AML-193 (cell line): ENCODE results near the gene DOCK4.

Experiments used
- DNase-seq, 2 experiments: peaks; one replicate each; lab custom pipeline; 2025; lab: John Stamatoyannopoulos, UW

Gene DOCK4

DNA sequence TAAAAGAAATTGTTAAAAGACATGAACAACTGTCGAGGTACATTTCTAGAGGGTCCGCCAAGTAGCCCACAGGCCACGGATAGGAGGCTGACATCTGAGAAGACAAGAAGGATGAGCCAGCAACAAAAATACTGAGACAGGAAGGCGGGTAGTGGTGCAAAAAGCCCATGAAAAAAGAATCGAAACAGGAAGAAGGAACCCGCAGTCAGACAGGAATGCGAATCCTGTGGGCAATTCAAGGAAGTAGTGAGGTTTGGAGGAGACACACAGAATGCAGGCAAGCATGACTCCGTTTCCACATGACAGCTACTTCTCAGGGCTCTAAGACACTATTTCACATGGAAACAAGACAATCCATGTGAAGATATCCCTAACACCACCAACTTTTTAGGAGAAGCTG is 125.2 kb downstream of the DOCK4 start:
- DNase-seq: peak; percentile 51 to 64

DNA sequence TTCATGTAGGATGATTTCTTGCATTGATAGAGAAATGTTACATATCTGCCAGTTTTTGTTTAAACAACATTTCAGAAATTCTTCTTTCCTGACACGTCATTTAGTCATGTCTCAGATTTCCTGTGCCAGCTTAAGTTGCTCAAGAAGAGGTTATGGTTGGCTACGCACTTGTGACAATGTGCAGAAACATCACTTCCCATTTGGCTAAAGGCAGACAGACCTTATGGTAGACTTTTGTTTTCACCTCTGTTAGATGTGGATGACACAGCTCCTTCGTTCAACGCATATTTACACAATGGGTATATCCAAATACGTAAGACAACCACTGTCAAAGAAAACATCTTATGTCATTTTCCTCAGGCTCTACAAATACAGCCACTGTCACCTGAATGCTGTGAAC is 125.8 kb downstream of the DOCK4 start:
- peak; percentile 88 to 94 for DNase-seq

DNA sequence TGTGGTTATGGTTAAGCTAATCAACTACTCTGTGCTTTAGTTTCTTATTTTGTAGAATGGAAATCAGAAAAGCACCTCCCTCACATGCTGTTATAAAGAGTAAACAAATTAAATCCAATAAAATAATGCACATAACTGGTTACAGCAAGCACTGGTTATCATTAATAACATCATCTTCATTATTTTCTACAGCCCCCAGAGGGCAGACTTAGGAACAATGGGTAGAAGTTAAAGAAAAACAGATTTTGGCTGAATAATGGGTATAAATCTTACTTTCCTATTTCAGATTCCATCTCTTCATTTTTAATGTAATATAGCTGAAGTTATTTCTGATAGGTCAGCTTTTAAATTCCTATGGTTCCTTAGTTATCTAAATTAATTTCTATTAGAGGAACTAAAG is 126.5 kb downstream of the DOCK4 start:
- DNase-seq: peak; percentile 12

DNA sequence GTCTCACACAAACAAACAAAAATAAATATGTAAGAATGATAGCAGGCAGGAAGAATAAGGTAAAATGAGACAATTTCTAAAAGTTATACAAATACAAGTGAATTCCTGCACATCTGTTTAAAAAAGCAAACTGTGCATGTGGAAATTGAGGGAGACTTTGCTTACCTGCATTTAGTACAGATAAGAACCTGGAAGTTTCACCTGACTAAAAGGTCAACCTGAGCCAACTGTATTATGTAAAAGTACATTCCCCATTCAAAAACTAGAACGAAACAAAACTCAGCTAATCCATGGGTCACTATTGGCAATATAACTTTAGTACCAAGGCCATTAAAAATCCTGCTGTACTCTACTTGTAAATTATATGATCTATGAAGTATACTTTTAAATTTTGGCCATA is 127.1 kb downstream of the DOCK4 start:
- no peak for DNase-seq

DNA sequence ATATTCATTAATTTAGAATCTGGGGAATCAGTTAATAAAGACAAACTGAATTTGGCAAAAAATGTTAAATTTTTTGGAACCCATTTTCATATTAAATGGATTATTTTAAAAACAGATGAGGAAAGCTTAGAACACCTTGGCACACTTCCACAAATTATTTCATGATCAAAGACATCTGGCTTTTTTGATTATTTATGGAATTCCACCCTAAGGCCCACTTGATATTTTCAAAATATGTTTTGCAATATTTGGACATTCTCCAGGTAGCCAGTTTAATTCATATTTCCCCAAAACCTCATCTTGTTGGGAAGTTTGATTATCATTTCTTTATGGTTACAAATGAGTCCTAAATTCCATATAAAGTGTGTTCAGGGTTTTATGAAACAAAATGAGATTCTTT is 129.9 kb downstream of the DOCK4 start:
- DNase-seq: no peak

DNA sequence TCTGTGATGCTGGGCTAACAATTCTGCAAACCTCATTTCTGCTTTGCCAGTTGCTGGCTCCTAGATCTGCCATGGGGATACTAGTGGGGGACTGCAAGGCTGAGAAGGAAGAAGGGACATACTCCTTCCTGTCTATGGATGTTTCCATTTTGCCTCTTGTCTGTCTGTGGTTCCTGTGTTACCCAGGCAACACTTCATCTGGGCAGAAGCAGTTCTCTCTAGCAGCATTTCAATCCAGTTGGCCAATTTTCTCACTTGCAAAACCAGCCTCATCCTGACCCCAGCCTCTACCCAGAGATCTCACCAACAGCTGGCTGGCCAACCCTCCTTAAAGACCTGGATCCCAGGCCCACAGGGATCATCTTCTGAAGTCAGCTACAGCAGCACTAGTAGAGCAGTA is 131.7 kb downstream of the DOCK4 start:
- no peak for DNase-seq

DNA sequence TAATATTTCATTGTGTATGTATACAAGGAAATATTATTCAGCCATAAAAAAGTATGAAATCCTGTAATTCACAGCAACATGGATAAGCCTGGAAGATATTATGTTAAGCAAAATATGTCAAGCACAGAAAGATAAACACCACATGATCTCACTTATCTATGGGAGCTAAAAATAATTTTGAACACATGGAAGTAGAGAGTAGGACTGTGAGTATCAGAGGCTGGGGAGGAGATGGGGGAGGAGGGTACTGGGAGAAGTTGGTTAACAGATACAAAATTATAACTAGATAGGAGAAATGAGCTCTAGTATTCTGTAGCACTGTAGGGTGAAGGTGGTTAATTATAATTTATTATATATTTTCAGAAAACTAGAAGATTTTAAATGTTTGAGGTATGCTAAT is 132.7 kb downstream of the DOCK4 start:
- no peak for DNase-seq

DNA sequence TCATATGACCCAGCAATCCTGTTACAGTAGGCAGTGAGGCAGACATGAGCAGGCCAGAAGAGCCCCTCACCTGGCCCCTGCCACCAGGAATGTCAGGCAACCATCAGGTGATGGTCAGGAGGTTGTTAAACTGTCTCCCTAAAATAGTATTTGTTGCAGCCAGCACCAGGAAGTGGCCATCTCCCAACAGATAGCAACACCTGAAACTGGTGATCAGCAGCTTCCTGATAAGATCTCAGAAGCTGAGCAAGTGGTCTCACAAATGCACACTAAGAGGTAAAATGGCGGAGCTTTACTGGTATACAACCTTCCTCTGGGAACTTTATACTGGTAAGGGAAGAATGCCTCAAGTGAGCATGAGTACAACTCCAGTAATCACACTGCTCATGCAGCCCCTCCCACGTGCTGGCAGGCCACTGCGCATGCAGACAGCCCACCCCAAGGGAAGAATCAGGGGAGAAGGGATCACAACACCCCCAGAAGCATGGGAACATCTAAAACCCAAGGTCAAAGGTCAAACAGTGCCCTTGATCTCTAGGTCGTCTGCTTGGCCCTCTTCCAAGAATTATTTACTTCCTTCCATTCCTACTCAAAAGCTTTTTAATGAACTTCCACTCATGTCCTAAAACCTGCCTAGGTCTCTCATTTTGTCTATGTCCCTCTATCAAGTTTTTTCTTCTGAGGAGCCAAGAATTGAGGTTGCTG is 133.5 kb downstream of the DOCK4 start:
- DNase-seq: no peak

DNA sequence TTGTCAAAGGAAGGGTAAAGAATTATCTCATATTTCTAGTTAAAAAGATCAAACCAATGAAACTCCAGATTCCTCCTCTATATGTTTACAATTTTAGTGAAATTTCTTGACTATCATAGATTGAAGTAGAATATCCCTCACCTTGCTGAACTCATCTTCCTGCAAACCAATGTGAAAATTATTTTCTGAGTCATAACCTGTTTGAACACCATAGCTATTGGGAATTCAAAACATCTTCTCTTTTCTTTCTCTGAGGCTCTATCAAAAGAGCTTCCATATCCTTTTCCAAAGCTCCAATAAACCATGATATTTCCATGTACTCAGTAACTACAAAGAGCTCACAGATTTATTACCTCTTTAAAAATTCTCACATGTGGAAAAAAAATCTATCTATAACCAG is 134.3 kb downstream of the DOCK4 start:
- no peak for DNase-seq

DNA sequence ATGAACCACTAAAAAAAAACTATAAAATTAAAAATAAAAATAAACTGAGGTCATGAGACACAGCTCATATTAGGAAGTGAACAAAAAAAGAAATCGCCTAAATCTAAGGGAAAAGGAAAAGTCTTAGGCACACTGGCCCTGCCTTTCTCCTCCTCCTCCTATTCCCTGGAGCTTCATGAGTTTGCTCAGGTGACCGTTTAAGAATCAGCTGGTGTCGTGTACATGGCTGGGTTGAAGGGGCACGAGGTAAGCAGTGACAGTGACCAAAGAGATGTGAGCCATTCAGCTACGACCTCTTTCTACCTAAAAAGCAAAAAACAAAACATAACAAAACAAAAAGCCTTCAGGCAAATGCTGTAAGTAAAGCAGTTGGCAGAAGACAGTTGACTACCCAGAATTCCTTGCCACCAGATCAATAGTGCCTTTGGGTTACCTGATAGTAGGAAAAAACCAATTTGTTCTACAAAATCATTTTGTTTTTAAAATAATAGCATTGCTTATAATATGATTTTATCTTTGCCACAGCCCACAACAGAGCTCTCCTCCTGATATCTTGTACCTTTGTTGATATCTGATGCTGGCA is 135.4 kb downstream of the DOCK4 start:
- no peak for DNase-seq

DNA sequence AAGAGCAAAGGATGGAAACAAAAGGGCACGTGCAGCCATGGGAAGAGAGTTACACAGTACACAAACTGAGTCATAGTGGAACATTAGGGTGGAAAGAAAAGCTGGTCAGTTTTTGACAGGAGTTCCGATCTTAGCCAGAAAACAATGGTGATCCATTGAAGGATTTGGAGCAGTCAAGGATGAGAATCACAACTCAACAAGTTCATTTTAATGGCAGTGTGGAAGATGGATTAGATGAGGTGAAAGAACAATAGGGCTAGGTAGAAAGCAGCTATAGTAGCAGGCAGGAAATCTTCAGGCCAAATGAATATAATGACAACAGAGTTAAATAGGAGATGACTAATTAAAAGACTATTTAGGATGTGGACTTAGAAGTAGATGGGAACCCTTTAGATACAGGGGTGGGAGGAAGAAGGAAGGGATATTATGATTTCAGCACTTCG is 136.3 kb downstream of the DOCK4 start:
- no peak for DNase-seq

DNA sequence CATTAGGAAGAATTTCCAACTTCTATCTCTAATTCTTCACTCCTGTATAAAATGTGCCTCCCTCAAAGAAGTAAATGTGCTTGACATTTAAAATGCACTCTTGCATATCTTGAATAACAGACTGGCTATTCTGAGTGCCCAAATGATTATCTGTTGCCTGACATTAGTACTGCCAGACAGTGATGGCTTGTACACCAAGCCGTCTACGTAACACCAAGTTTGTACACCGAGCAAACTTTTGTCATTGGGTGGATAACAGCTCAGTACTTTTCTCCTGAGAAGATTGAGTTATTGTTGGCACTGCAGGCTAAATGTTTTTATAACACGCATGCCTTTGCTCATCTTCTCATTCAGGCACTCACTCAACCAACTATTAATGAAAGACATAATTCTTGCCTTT is 137.2 kb downstream of the DOCK4 start:
- DNase-seq: no peak

DNA sequence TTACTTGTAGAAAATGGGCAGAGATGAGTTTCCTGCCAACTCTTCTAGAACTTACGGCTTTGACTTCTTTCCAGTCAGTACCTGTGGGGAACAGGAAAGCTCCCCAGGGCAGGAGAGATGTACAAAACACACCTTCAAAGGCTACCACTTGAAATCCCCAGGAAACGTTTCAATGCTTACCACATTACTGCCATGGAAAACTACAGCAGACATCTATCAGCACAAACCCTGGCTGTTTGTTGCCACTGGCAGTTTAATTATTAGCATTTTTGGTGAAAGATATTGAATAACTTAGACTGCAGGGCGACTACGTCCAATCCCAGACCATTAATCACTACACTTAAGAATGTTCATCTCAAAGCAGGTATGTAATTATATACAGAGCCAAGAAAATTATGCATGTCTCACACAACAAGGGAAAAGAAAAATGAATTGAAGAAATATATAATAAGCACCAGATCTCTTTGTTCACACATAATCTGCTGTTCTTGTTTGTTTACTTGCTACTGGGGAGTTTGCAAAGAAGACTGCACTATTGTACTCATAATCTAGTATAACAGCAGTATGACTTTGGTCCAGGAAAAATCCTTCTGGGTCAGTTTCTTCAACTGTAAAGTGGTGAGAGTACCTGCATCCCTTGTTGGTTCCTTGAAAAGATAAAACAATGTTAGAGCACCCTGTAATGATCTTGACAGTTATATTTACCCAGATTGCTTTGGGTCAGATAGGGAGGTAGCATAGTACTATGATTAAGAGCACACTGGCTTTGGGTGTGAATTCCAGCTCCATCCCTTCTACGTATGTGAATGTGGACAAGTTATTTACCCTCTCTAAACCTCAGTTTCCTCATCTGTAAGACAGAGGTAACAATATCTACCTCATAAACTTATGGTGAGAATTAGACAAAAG is 138.3 kb downstream of the DOCK4 start:
- DNase-seq: no peak

DNA sequence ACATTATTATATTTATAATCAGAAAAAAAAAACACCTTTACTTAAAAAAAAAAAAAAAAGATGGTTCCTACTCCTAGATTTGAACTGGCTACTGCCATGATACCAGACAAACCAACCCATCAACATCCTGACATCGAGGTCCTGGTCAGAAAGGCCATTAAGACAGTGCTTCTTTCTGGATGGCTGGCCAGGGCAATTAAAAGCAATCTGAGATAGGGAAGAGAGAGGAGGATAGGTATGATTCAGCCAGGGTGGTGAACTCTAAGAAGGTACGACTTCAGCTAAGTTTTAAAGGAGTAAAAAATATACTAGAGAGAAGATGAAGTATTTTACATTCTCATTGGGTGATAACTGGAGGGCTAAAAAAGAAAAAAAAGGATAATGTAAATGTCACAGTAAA is 139.0 kb downstream of the DOCK4 start:
- no peak for DNase-seq

DNA sequence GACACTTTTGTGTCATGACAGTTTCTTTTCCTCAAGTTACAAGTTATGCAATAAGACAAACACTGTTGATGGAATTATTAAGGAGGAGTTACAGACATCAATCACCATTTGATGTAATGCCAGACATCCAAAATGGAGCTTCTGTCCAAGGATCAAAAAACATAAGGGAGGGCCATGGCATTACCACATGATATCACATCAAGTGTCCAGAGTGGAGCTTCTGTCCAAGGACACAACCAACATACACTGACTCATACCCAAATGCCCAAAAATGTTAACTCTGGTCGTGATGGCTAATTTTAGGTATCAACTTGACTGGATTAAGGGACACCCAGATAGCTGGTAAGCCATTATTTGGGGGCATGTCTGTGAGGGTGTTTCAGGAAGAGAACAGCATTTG is 140.4 kb downstream of the DOCK4 start:
- no peak for DNase-seq

DNA sequence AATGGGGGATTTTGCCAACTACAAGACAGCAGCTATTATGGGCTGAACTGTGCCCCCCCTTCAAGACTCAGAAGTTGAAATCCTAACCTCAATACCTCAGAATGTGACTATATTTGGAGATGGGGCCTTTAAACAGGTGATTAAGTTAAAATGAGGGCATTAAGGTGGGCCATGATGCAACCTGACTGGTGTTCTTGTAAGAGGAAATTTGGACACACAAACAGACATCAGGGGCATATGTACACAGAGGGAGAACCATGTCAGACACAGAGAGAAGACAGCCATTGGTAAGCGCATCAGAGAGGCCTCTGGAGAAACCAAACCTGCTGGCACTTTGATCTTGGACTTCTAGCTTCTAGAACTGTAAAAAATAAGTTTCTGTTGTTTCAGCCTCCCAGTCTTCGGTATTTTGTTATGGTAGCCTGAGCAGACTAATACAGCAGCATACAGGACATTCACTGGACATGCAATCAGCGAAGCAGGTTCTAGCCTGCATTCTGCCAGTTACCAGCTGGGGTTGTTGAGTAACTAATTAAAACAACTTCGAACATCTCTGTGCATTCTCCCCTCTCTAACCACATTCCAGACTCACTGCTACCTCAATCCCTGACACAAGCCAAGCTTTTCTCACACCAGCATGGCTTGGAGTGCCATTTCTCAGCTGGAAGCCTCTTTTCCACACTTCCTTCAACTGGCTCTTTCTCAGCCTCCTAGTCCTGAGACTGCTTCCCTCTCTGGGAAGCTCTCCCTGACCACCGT is 141.4 kb downstream of the DOCK4 start:
- DNase-seq: no peak

DNA sequence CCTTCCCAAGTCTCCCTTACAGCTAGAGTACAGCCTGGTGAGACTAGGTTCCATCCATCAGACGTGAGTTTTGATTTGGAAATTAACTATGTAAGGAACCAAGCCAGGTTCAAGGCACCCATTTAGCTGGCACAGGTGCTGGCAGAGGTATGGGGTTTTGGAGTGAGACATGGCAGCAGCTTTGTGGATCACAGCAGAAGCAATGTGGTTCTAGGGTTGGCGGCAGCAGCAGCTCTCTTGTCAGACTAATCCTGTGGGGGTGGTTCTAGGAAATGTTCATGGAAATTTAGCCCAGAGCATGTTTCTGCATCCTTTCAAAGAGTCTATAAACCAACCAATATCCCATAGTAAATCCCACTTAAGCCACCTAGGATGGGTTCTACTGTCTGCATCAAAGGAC is 142.2 kb downstream of the DOCK4 start:
- DNase-seq: no peak

DNA sequence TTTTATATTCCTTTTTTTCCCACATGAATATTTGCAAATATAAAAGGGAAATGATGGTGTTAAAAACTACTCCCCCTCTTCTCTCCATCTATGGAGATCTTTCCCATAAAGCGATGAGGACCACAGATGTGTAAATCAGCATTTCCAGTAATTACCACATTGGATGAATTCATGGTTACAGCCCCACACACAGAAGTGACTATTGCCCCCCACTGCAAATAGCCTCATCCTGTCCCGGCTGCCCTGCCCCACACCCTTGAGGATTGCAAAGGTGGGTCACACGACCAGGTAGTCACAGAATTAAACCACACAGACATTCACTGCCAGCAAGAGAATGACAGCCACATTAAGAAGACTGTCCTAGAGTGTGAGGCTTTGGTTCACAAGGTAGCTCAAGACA is 145.1 kb downstream of the DOCK4 start:
- DNase-seq: no peak

DNA sequence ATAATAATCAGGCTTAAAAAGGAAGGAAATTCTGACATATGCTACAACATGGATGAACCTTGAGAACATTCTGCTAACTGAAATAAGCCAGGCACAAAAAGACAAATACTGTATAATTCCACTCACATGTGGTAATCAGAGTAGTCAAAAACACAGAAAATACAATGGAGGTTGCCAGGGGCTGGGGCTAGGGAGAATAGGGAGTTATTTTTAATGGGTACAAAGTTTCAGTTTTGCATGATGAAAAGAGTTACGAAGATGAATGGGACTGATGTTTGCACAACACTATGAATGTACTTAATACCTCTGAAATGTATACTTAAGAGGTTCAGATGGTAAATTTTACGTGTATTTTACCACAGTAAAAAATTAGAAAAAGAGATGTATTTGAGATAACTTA is 145.6 kb downstream of the DOCK4 start:
- DNase-seq: no peak

DNA sequence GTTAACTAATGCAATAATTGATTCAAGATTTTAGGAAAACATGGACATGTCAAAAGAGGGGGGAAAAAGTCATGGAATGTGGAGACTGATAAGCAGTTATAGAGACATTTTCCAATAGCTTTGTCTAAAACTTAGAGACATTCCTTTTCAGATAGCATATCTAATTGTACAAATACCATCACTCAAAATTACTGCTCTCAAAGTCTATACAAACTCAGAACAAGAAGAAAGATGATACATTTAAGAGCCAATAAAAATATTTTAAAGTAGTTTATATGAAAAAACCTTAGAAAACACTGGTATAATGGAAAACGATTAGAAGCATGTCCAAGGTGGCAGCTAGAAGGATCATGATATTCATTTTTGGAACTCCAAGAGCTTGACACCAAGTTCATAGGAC is 146.5 kb downstream of the DOCK4 start:
- no peak for DNase-seq

DNA sequence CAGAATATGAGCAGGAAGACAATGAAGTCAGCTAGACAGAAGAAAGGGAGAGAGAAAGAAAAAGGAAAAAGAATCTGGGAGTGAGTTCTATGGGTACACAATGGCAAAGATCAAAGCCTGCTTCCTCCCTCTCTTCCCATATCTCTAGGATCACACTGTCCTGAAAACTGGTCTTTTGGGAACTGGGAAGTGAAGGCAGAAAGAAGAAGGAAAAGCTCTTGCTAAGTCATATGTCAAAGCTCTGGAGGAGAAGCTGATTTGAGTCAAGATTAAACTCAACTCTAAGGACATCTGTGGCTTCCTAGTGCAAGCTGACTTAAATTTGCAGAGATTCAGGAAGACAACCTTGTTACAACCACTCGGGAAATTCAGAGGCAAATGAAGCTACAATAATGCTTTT is 147.5 kb downstream of the DOCK4 start:
- DNase-seq: no peak

DNA sequence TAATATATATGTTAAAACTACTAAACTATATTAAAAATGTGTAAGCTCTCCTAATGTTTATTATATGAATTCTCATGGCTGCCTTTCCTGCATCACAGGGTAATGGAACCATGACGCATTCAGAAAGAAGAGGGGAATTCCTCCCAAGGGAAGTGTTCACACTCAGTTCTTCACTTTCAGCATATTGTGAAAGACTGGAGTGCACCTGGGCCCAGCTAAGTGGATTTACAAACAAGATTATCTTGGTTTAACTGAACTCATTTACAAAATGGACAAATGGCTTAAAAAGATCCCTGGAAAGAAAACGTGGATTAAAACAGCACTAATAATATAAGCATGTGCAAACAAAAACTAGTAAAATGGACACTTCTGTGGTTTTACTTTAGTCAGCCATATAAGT is 149.8 kb downstream of the DOCK4 start:
- DNase-seq: no peak

DNA sequence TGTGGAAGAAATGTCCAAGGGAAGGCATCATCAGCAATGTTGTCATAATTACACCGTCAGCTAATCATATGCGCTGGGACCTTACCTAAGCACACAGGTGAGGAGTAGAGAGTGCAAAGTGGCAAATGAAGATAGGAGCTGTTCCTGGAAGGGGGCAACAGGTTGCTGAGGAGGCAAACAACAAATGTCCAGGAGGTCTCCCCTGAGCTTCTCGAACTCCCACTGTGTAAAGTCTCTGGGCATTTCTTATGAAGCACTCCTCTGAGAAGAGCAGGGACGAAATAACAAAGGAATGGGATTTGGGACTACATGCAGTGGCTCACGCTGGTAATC is 152.5 kb downstream of the DOCK4 start:
- no peak for DNase-seq
